ENCODE data around the gene BCAP29. TPM values are rescaled to one million over a fixed set of nuclear protein-coding genes. Genes with fewer than 3 reads are reported as not detected.

Gene BCAP29
- polyA plus RNA-seq, 1 of the 3 experiments (the other 2 are of a cell fraction), result 29.2 TPM

- 76% methylated on average over 5 of the region's 5 CpGs for WGBS (ENCODE audit: low lambda C conversion rate)
- Histone ChIP-seq H3K9ac (no peak overlapping the region), H3F3A (replicated peaks; ENCODE audit: insufficient read depth) (peaks cover 46% of the 10 kb centered on the region), H3K4me2 (peak overlapping the region; percentile 8; the same call in 1 of the 2 replicates), H4K20me1 (ENCODE audit: insufficient read depth) (no peaks in the 10 kb centered on the region), H2AFZ (ENCODE audit: low read depth) (no peak overlapping the region), H3K9me2 (no peaks in the 10 kb centered on the region), H3K4me1 (ENCODE audit: control insufficient read depth in 1 of 2, insufficient read depth in 2 of 2, low read depth in 1 of 2, low read length in 1 of 2) (peaks cover 2 to 25% of the 10 kb centered on the region in 2 experiments; a peak in 3 of 4 replicates), H3K27me3 (ENCODE audit: insufficient read depth) (no peaks in the 10 kb centered on the region), H3K27ac (ENCODE audit: low read depth in 2 of 2, low read length in 1 of 2) (peak overlapping the region in 1 of 2 experiments; percentile 97; a peak in 2 of 4 replicates), H3K36me3 (replicated peaks in 1 of 2; ENCODE audit: control insufficient read depth in 1 of 2, insufficient read depth in 2 of 2, low read length in 1 of 2) (peaks cover 30 to 53% of the 10 kb centered on the region in 2 experiments), H3K9me3 (no peaks in the 10 kb centered on the region), H3K79me2 (ENCODE audit: insufficient read depth) (peaks cover 36% of the 10 kb centered on the region), H3K4me3 (ENCODE audit: low read depth in 2 of 2, low read length in 1 of 2) (no peak overlapping the region)
- ChIA-PET POLR2A (no interaction called here), CTCF (interaction anchor here (0.7 to 1.4 kb wide), 5 partner anchors 11 to 151 kb away, joined by 3 to 4 read pairs (median 3); no protein-coding TSS in a partner anchor)
- no peak for DNase-seq
- no peak; the same call in 1 of the 2 replicates for TF ChIP-seq RXRA (IDR thresholded peaks at IDR 0.05; ENCODE audit: borderline replicate concordance, low read depth)
- 0 out of 2 replicates have a peak, but pooled peaks have one; percentile 15 for TF ChIP-seq PBX3 (IDR thresholded peaks at IDR 0.05)
- TF ChIP-seq TCF12 (IDR thresholded peaks at IDR 0.05), result peak; percentile 89
- TF ChIP-seq GATA2 (CRISPR knock-in tag; IDR thresholded peaks at IDR 0.05), result no peak
- peak; percentile 52; the same call in 1 of the 2 replicates for TF ChIP-seq NFIC (IDR thresholded peaks at IDR 0.05; ENCODE audit: borderline replicate concordance)
- 0 out of 2 replicates have a peak, but pooled peaks have one; percentile 15 for TF ChIP-seq JUND (IDR thresholded peaks at IDR 0.05)
- peak; percentile 49 for TF ChIP-seq MAX (IDR thresholded peaks at IDR 0.05; ENCODE audit: low read depth)
These were observed 12.4 kb downstream of the BCAP29 start for GRCh38 chr7:107592361-107593024.

- CTCF ChIA-PET, result interaction anchor here (0.7 to 2.2 kb wide), 6 partner anchors 12 to 150 kb away, joined by 3 to 7 read pairs (median 3); partner anchors contain the start of gene BCAP29
- DNase-seq, result no peak
- H3K9me3 ChIP-seq, result no peaks in the 10 kb centered on the region
- H2AFZ ChIP-seq (ENCODE audit: low read depth), result no peak overlapping the region
- peaks cover 31% of the 10 kb centered on the region for H3K79me2 ChIP-seq (ENCODE audit: insufficient read depth)
- H3K27me3 ChIP-seq (ENCODE audit: insufficient read depth), result no peaks in the 10 kb centered on the region
- WGBS (ENCODE audit: low lambda C conversion rate), result 91% methylated on average over 1 of the region's 1 CpG
- H3K9ac ChIP-seq, result no peak overlapping the region
- H3K4me3 ChIP-seq (ENCODE audit: low read depth in 2 of 2, low read length in 1 of 2), result no peak overlapping the region
- POLR2A ChIA-PET, result no interaction called here
- no peak for TF ChIP-seq JUND (IDR thresholded peaks at IDR 0.05)
- no peak for TF ChIP-seq NFIC (IDR thresholded peaks at IDR 0.05; ENCODE audit: borderline replicate concordance)
- TF ChIP-seq MXI1 (IDR thresholded peaks at IDR 0.05; ENCODE audit: low read depth, low read length), result no peak
- no peak for TF ChIP-seq SMC3 (IDR thresholded peaks at IDR 0.05; ENCODE audit: low read depth, low read length)
- no peak for TF ChIP-seq EZH2phosphoT487 (IDR thresholded peaks at IDR 0.05; ENCODE audit: borderline replicate concordance, low read depth)
- TF ChIP-seq YY1 (IDR thresholded peaks at IDR 0.05; ENCODE audit: low read depth), result no peak
- TF ChIP-seq RAD21 (IDR thresholded peaks at IDR 0.05; ENCODE audit: low read length), result no peak
- H3K27ac ChIP-seq (ENCODE audit: low read depth in 2 of 2, low read length in 1 of 2), result peak overlapping the region in 1 of 2 experiments; percentile 97; a peak in 2 of 4 replicates
- peaks cover 47% of the 10 kb centered on the region for H3F3A ChIP-seq (replicated peaks; ENCODE audit: insufficient read depth)
- peaks cover 2 to 25% of the 10 kb centered on the region in 2 experiments; a peak in 3 of 4 replicates for H3K4me1 ChIP-seq (ENCODE audit: control insufficient read depth in 1 of 2, insufficient read depth in 2 of 2, low read depth in 1 of 2, low read length in 1 of 2)
- no peaks in the 10 kb centered on the region for H3K9me2 ChIP-seq
- peaks cover 31 to 53% of the 10 kb centered on the region in 2 experiments for H3K36me3 ChIP-seq (replicated peaks in 1 of 2; ENCODE audit: control insufficient read depth in 1 of 2, insufficient read depth in 2 of 2, low read length in 1 of 2)
- H3K4me2 ChIP-seq, result no peak overlapping the region
- no peaks in the 10 kb centered on the region for H4K20me1 ChIP-seq (ENCODE audit: insufficient read depth)
These were observed 13.0 kb downstream of the BCAP29 start for GRCh38 chr7:107593025-107593410.
